Stomach (tissue), 8 donors: Measurements from ENCODE around the gene OMG. TPM values are rescaled to one million over a fixed set of nuclear protein-coding genes. Genes with fewer than 3 reads are reported as not detected.

Experiments used
- polyA plus RNA-seq, 3 donors: library from polyadenylated mRNA; stranded (reverse); fragments of 200-250 nt; gene quantifications; one replicate each; pipeline ENCODE4 v1.2.3, GENCODE V29; 2013
- total RNA-seq, 5 donors: library from RNA; depleted of rRNA; stranded (reverse); fragments of >200 nt; gene quantifications; one replicate each; pipeline versions ENCODE4 v1.1.0 to v1.2.3, GENCODE V29; 2014 to 2016
- donor health status: healthy with polysubstance abuse.
- donor health status: Bipolar disorder and iron deficiency.
- donor health status: healthy.

OMG gene
- total and polyA plus RNA-seq, 8 donors = 0.50 to 5.7 (median 1.1) TPM; not detected in 4

Other genes starting within 250 kb of the OMG start
- gene NF1, start 202.3 kb downstream of the OMG start, total RNA-seq = 100 to 1,000 TPM in 1 of 5 donors, 10 to 100 TPM in 4; 41.1 to 108 (median 74.1) TPM
- 1 to 10 TPM; 5.2 to 7.5 (median 5.7) TPM for gene NF1, start 202.3 kb downstream of the OMG start, polyA plus RNA-seq
- 10 to 100 TPM in 1 of 5 donors, 1 to 10 TPM in 4; 1.5 to 21.3 (median 9.8) TPM for gene EVI2B, start 16.8 kb upstream of the OMG start, total RNA-seq
- 1 to 10 TPM; 4.4 to 7.6 (median 4.6) TPM for gene EVI2B, start 16.8 kb upstream of the OMG start, polyA plus RNA-seq
- gene EVI2A, start 24.4 kb upstream of the OMG start, total RNA-seq = 1 to 10 TPM in 2 of 5 donors, not detected in 3; 4.5 to 8.8 TPM
- 10 to 100 TPM in 1 of 3 donors, 1 to 10 TPM in 2; 4.4 to 14.5 (median 5.4) TPM for gene EVI2A, start 24.4 kb upstream of the OMG start, polyA plus RNA-seq
- gene RAB11FIP4, start 94.4 kb upstream of the OMG start, total RNA-seq = 100 to 1,000 TPM in 1 of 5 donors, 10 to 100 TPM in 4; 11.6 to 121 (median 22.2) TPM
- 10 to 100 TPM in 1 of 3 donors, 1 to 10 TPM in 2; 4.7 to 11.6 (median 9.5) TPM for gene RAB11FIP4, start 94.4 kb upstream of the OMG start, polyA plus RNA-seq